ENCODE results near the gene POLR3K.
"Not testable (repeated sequence)": the region's sequence is repeated elsewhere in the genome, so short reads cannot be mapped to it uniquely, and the experiment has no call there.

- TF ChIP-seq CTCF (IDR thresholded peaks at IDR 0.05 in 8 of 11, conservative IDR thresholded peaks at IDR 0.05 in 3 of 11); POLR2AphosphoS5 (IDR thresholded peaks at IDR 0.05); POLR2A (IDR thresholded peaks at IDR 0.05): not testable (repeated sequence)
Measured at GRCh38 chr16:38206-38605, 15.2 kb downstream of the POLR3K start.
